Heart left ventricle (tissue), 16 donors: ENCODE measurements around the gene RELT. TPM values are rescaled to one million over a fixed set of nuclear protein-coding genes. Genes with fewer than 3 reads are reported as not detected.

Experiments used
- ATAC-seq, 4 donors: fragments of 200-7000 bp; cut with Tn5 transposase; one replicate each; pipeline ENCODE4 v1.9.1; 2020 to 2022; ENCODE audit warnings: moderate library complexity in 4 of 4, mild to moderate bottlenecking in 3 of 4, moderate number of reproducible peaks in 1 of 4
- DNase-seq, 5 donors: peaks; one replicate each; pipeline ENCODE4 v3.0.0-alpha.2; 2020
- H3K27ac ChIP-seq, 12 donors: fragments of 200-600 bp; sonication (generic) in 4 of 12; one replicate each; pipeline versions ENCODE4 v1.5.0 to v1.8.0; 2016 to 2022; ENCODE audit warnings: mild to moderate bottlenecking in 2 of 12
- H3K27me3 ChIP-seq, 9 donors: fragments of 200-600 bp; sonication (generic) in 2 of 9; one replicate each; pipeline versions ENCODE4 v1.5.1 to v1.8.0; 2016 to 2022; ENCODE audit warnings: mild to moderate bottlenecking in 3 of 9
- H3K36me3 ChIP-seq, 9 donors: fragments of 200-600 bp; sonication (generic) in 2 of 9; one replicate each; pipeline versions ENCODE4 v1.5.0 to v1.8.0; 2018 to 2022; ENCODE audit warnings: mild to moderate bottlenecking in 2 of 9
- H3K4me1 ChIP-seq, 12 donors: fragments of 200-600 bp; sonication (generic) in 4 of 12; one replicate each; pipeline versions ENCODE4 v1.5.0 to v1.8.0; 2016 to 2022; ENCODE audit warnings: mild to moderate bottlenecking in 3 of 12
- H3K4me3 ChIP-seq, 12 donors: fragments of 200-600 bp; sonication (generic) in 4 of 12; one replicate each; pipeline versions ENCODE4 v1.5.0 to v1.8.0; 2017 to 2022; ENCODE audit warnings: mild to moderate bottlenecking in 9 of 12, moderate library complexity in 4 of 12
- H3K9me3 ChIP-seq, 12 donors: fragments of 200-600 bp; sonication (generic) in 4 of 12; one replicate each; pipeline versions ENCODE4 v1.5.0 to v1.8.0; 2016 to 2022; ENCODE audit warnings: mild to moderate bottlenecking in 1 of 12
- CTCF ChIP-seq, 12 donors: fragments of 200-600 bp; sonication (generic) in 4 of 12; IDR thresholded peaks; one replicate each; pipeline versions ENCODE4 v1.5.0 to v1.8.0; 2018 to 2022; ENCODE audit warnings: antibody characterized with exemption in 12 of 12, mild to moderate bottlenecking in 5 of 12
- POLR2A ChIP-seq, 2 donors: fragments of 450-650 bp; IDR thresholded peaks; one replicate each; pipeline ENCODE4 v1.6.1; 2017; ENCODE audit warnings: antibody characterized with exemption in 2 of 2, mild to moderate bottlenecking in 2 of 2, moderate library complexity in 2 of 2
- whole genome bisulfite sequencing, 4 donors: extraction: QIAGEN DNeasy Blood & Tissue Kit in 2 of 4; methylation state at CpG; one replicate each; pipeline versions ENCODE4 v1.1.5 to v1.1.7; 2013 to 2018; 5-methylcytosine and 5-hydroxymethylcytosine counted together
- intact Hi-C, 10 donors: fragments of 100-400 bp; cut with DNase I; formaldehyde crosslinking; loops; one replicate each; pipeline versions ENCODE4 v1.11.1 to v1.14.2; 2022
- polyA plus RNA-seq, 2 donors: library from polyadenylated mRNA; stranded (reverse); fragments of 200-250 nt; gene quantifications; one replicate each; pipeline ENCODE4 v1.2.3, GENCODE V29; 2013
- total RNA-seq, 9 donors: library from RNA; depleted of rRNA in 2 of 9; stranded (reverse); fragments of >200 nt in 2 of 9; fragmentation: NEBNext Ultra II Directional in 3 of 9; extraction: Animal tissue kit (Norgen Biotek cat#: 25700) in 3 of 9; gene quantifications; one replicate each; pipeline versions ENCODE4 v1.1.0 to v1.2.4, GENCODE V29; 2016 to 2023
- donor health status: ischemic (EF 13 %, LVEDD 7.1; RV severe dilation, severe dysfunction).
- donor health status: healthy with polysubstance abuse.
- donor health status: DM: no; HTN: yes; CAD: no.
- donor health status: DM: no; HTN: no; CAD: no.
- donor health status: ischemic (EF 25% LVEDD 6.9; RV normal size, moderate dysfunction).
- donor health status: ischemic (EF 25% LVEDD 5.7; RV mildly dilated, moderate dysfunction).
- donor health status: healthy.
- donor health status: DM: yes; HTN: yes; CAD: no.
- donor health status: ischemic (EF 35%, LVEDD 5.7; RV mildly dilated, moderate dysfunction).
- donor health status: nonischemic (EF 11% LVEDD 7.7; RV severe dilation, severe dysfunction).
- donor health status: DM: yes; HTN: yes; CAD: no.
- donor health status: PGD.
- donor health status: ischemic (EF 29% LVEDD 5.4; RV normal size, mild dysfunction).
- donor health status: nonischemic (EF 23%, LVEDD 6.1; RV moderate dilation, normal function).

Gene RELT
- total and polyA plus RNA-seq, 11 donors, result 1.0 to 13.9 (median 2.6) TPM

- 60 to 65% (median 62%) methylated on average over 6 of the region's 6 CpGs for WGBS, 4 donors
- Histone ChIP-seq H3K27me3 (no peaks in the 10 kb centered on the region), H3K27ac (peak overlapping the region in 11 of 12 donors; percentile 52 to 92 (median 82)), H3K4me1 (peaks cover 0 to 54% (median 34%) of the 10 kb centered on the region in 12 donors), H3K9me3 (no peaks in the 10 kb centered on the region), H3K36me3 (no peaks in the 10 kb centered on the region), H3K4me3 (peak overlapping the region in 10 of 12 donors; percentile 61 to 92 (median 73))
- DNase-seq, result no peak
- TF ChIP-seq POLR2A (IDR thresholded peaks at IDR 0.05), result no peak
- no peak for TF ChIP-seq CTCF (IDR thresholded peaks at IDR 0.05)
- ATAC-seq, result no peak
- intact Hi-C loops, result loop anchor here in 1 of 10 donors (1.0 to 10.0 kb wide), 2 partner anchors 68 to 289 kb away; no protein-coding TSS in a partner anchor
Observed at GRCh38 chr11:73375830-73376159, 404 bp upstream of the RELT start.

GRCh38 chr11:73376803-73377629 is 817 bp downstream of the RELT start:
- WGBS, 4 donors, result 10 to 14% (median 11%) methylated on average over 47 to 56 of the region's 56 CpGs
- no peaks in the 10 kb centered on the region for H3K36me3 ChIP-seq
- intact Hi-C loops, result loop anchor here in 1 of 10 donors (1.0 to 10.0 kb wide), 2 partner anchors 70 to 288 kb away; no protein-coding TSS in a partner anchor

GRCh38 chr11:73379189-73379880 is 3.1 kb downstream of the RELT start:
- TF ChIP-seq POLR2A (IDR thresholded peaks at IDR 0.05), result no peak
- no peak for TF ChIP-seq CTCF (IDR thresholded peaks at IDR 0.05)
- intact Hi-C loops, result loop anchor here in 1 of 10 donors (10.0 kb wide), 1 partner anchor 285 kb away; no protein-coding TSS in a partner anchor
- peaks cover 0 to 80% (median 51%) of the 10 kb centered on the region in 12 donors for H3K4me1 ChIP-seq

More at GRCh38 chr11:73376803-73377629, 817 bp downstream of the RELT start:
- ATAC-seq, result peak in 3 of 4 donors; percentile 7 to 23 (median 15)
- H3K27me3 ChIP-seq, result no peaks in the 10 kb centered on the region
- peak overlapping the region in 11 of 12 donors; percentile 52 to 92 (median 82) for H3K27ac ChIP-seq
- no peak for TF ChIP-seq CTCF (IDR thresholded peaks at IDR 0.05)
- TF ChIP-seq POLR2A (IDR thresholded peaks at IDR 0.05), result no peak
- peak in 4 of 5 donors; percentile 60 to 74 (median 66) for DNase-seq
- peak overlapping the region; percentile 58 to 92 (median 73) for H3K4me3 ChIP-seq
- peaks cover 0 to 65% (median 43%) of the 10 kb centered on the region in 12 donors for H3K4me1 ChIP-seq
- no peaks in the 10 kb centered on the region for H3K9me3 ChIP-seq

GRCh38 chr11:73380331-73380730 is 4.1 kb downstream of the RELT start:
- WGBS, 4 donors, result 81 to 100% (median 89%) methylated on average over 2 to 7 of the region's 7 CpGs

More at GRCh38 chr11:73379189-73379880, 3.1 kb downstream of the RELT start:
- H3K27ac ChIP-seq, result peak overlapping the region in 4 of 12 donors; percentile 3 to 96 (median 26)
- no peaks in the 10 kb centered on the region for H3K27me3 ChIP-seq
- peak in 1 of 5 donors; percentile 58 for DNase-seq
- 51 to 68% (median 60%) methylated on average over 10 of the region's 10 CpGs for WGBS, 4 donors
- H3K9me3 ChIP-seq, result no peaks in the 10 kb centered on the region
- ATAC-seq, result no peak
- H3K36me3 ChIP-seq, result no peaks in the 10 kb centered on the region
- H3K4me3 ChIP-seq, result no peak overlapping the region

More at GRCh38 chr11:73380331-73380730, 4.1 kb downstream of the RELT start:
- TF ChIP-seq POLR2A (IDR thresholded peaks at IDR 0.05) (no peak), CTCF (IDR thresholded peaks at IDR 0.05) (no peak)
- Histone ChIP-seq H3K4me1 (peaks cover 0 to 89% (median 54%) of the 10 kb centered on the region in 12 donors), H3K36me3 (no peaks in the 10 kb centered on the region), H3K27ac (peak overlapping the region in 4 of 12 donors; percentile 3 to 96 (median 30)), H3K9me3 (no peaks in the 10 kb centered on the region), H3K27me3 (no peaks in the 10 kb centered on the region), H3K4me3 (no peak overlapping the region)
- ATAC-seq, result no peak
- intact Hi-C loops, result no loop called here
- no peak for DNase-seq
